Measurements from ENCODE around the gene S100B. TPM values are rescaled to one million over a fixed set of nuclear protein-coding genes. Genes with fewer than 3 reads are reported as not detected.

The S100B gene
- total and polyA plus RNA-seq, 2 of the 13 experiments (the other 11 are each of a cell fraction or from before 2014, with no cell fraction given) = not detected

DNA sequence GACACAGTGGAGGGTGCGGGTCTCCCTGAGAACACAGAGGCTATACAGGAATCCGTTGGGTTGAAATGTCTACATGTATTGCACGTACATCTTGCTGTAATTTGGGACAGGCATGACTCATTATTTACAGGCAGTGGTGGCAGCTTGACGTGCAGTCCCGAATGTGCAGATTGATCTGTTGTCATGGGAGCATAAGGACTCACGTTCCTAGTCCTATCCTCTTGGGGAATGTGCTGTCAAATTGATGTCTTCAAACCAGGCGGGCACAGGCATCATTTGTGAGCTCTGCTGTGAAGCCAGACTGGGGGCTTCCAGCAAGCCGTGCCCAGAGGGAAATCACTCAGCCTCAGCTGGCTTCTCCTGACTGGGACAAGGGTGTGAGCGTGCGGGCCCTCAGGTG is 40.5 kb downstream of the S100B start:
- H3K9ac ChIP-seq (ENCODE audit: insufficient read depth, low read depth, low read length) = no peak overlapping the region
- H3K9me3 ChIP-seq (ENCODE audit: low read length) = no peaks in the 10 kb centered on the region
- 100% methylated on average over 1 of the region's 10 CpGs for WGBS (ENCODE audit: low lambda C conversion rate)
- no peak overlapping the region for H3K27ac ChIP-seq (ENCODE audit: extremely low read length, insufficient read depth, low read length)
- TF ChIP-seq ZNF432 (CRISPR knock-in tag; IDR thresholded peaks at IDR 0.05; ENCODE audit: borderline replicate concordance) = no peak
- TF ChIP-seq FOSL2 (CRISPR knock-in tag; IDR thresholded peaks at IDR 0.05) = peak; percentile 20; the same call in 1 of the 2 replicates
- no peaks in the 10 kb centered on the region for H3K79me2 ChIP-seq (ENCODE audit: insufficient read depth, low read length)
- H3K27me3 ChIP-seq (ENCODE audit: control insufficient read depth in 1 of 2, insufficient read depth in 2 of 2, low read length in 2 of 2) = no peaks in the 10 kb centered on the region
- in situ Hi-C loops (cut with HindIII; ENCODE audit: extremely low pct_ligation_motif_present, low pct_unique_long_range_greater_than_20kb) (no loop called here), intact Hi-C loops (cut with micrococcal nuclease; ENCODE audit: unreplicated experiment) (no loop called here)
- DNase-seq (ENCODE audit: low spot score) (no peak), ATAC-seq (no peak), FAIRE-seq (no peak)
- peaks cover 12% of the 10 kb centered on the region for H3K4me1 ChIP-seq (ENCODE audit: insufficient read depth, low read length)
- BruUV-seq (replicated peaks) = no TSS peak
- no peak overlapping the region for H3K4me2 ChIP-seq (ENCODE audit: low read depth, low read length)
- ChIA-PET POLR2A (no interaction called here), CTCF (ENCODE audit: low intra/inter-chr PET ratio, low total read pairs) (no interaction called here)
- H3K4me3 ChIP-seq (replicated peaks in 1 of 3; ENCODE audit: insufficient read depth in 1 of 3, low read depth in 2 of 3, low read length in 3 of 3) = no peak overlapping the region
- peaks cover 8 to 46% of the 10 kb centered on the region in 2 experiments; a peak in 4 of 5 replicates for H3K36me3 ChIP-seq (replicated peaks in 1 of 2; ENCODE audit: control insufficient read depth in 1 of 2, insufficient read depth in 2 of 2, low read length in 2 of 2)
- no peak overlapping the region for H2AFZ ChIP-seq (ENCODE audit: low read length)
- H4K20me1 ChIP-seq (ENCODE audit: insufficient read depth, low read length) = no peaks in the 10 kb centered on the region

DNA sequence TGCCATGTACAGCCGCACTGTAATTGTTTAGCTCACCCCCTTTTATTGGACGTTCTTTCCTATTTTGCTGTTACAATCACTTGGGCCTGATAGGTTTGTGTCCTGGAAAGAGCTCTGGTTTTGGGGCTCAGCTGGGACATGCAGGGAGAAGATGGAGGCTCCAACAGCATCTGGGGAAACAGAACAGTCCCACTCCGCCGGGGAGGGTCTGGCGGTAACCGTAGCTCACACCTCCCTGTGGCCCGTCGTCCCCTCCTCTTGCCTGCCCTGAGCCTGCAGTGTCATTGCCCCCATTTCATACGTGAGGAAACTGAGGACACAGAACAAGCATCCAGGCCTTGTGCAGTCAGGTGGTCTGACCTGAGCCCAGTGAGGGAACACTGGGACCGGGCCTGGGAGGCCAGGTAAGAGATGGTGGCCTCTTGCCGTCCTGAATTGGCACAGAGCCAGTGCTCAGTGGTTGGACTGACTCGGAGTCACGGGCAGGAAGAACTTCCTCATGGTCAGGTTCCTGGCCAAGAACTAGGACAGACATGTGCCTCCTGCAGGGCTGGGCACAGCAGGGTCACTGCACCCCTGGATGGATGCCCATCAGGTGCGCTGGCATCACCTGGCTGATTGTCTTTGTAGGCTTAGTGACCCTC is 41.8 kb downstream of the S100B start:
- H3K4me3 ChIP-seq (replicated peaks in 1 of 3; ENCODE audit: insufficient read depth in 1 of 3, low read depth in 2 of 3, low read length in 3 of 3) = no peak overlapping the region
- no peak for TF ChIP-seq REPIN1 (CRISPR knock-in tag; IDR thresholded peaks at IDR 0.05; ENCODE audit: borderline replicate concordance, low read depth)
- no peak for TF ChIP-seq SUZ12 (IDR thresholded peaks at IDR 0.05; ENCODE audit: low read depth, low read length)
- TF ChIP-seq MAZ (IDR thresholded peaks at IDR 0.05; ENCODE audit: borderline replicate concordance, low read depth, low read length) = no peak
- no peak for TF ChIP-seq MAZ (CRISPR knock-in tag; IDR thresholded peaks at IDR 0.05; ENCODE audit: low read depth)
- no peak for TF ChIP-seq SKI (IDR thresholded peaks at IDR 0.05; ENCODE audit: partially characterized antibody)
- no peak for TF ChIP-seq NFE2 (CRISPR knock-in tag; IDR thresholded peaks at IDR 0.05)
- TF ChIP-seq ARHGAP35 (CRISPR knock-in tag; IDR thresholded peaks at IDR 0.05; ENCODE audit: borderline replicate concordance) = no peak
- TF ChIP-seq, protein P1, sequence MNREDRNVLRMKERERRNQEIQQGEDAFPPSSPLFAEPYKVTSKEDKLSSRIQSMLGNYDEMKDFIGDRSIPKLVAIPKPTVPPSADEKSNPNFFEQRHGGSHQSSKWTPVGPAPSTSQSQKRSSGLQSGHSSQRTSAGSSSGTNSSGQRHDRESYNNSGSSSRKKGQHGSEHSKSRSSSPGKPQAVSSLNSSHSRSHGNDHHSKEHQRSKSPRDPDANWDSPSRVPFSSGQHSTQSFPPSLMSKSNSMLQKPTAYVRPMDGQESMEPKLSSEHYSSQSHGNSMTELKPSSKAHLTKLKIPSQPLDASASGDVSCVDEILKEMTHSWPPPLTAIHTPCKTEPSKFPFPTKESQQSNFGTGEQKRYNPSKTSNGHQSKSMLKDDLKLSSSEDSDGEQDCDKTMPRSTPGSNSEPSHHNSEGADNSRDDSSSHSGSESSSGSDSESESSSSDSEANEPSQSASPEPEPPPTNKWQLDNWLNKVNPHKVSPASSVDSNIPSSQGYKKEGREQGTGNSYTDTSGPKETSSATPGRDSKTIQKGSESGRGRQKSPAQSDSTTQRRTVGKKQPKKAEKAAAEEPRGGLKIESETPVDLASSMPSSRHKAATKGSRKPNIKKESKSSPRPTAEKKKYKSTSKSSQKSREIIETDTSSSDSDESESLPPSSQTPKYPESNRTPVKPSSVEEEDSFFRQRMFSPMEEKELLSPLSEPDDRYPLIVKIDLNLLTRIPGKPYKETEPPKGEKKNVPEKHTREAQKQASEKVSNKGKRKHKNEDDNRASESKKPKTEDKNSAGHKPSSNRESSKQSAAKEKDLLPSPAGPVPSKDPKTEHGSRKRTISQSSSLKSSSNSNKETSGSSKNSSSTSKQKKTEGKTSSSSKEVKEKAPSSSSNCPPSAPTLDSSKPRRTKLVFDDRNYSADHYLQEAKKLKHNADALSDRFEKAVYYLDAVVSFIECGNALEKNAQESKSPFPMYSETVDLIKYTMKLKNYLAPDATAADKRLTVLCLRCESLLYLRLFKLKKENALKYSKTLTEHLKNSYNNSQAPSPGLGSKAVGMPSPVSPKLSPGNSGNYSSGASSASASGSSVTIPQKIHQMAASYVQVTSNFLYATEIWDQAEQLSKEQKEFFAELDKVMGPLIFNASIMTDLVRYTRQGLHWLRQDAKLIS (CRISPR knock-in tag; IDR thresholded peaks at IDR 0.05) = no peak
- no peak for TF ChIP-seq ZMYM4 (CRISPR knock-in tag; IDR thresholded peaks at IDR 0.05)
- TF ChIP-seq, protein P2, sequence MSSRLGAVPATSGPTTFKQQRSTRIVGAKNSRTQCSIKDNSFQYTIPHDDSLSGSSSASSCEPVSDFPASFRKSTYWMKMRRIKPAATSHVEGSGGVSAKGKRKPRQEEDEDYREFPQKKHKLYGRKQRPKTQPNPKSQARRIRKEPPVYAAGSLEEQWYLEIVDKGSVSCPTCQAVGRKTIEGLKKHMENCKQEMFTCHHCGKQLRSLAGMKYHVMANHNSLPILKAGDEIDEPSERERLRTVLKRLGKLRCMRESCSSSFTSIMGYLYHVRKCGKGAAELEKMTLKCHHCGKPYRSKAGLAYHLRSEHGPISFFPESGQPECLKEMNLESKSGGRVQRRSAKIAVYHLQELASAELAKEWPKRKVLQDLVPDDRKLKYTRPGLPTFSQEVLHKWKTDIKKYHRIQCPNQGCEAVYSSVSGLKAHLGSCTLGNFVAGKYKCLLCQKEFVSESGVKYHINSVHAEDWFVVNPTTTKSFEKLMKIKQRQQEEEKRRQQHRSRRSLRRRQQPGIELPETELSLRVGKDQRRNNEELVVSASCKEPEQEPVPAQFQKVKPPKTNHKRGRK (CRISPR knock-in tag; IDR thresholded peaks at IDR 0.05) = no peak
- TF ChIP-seq ZNF143 (CRISPR knock-in tag; IDR thresholded peaks at IDR 0.05) = no peak
- TF ChIP-seq HES4 (CRISPR knock-in tag; IDR thresholded peaks at IDR 0.05; ENCODE audit: borderline replicate concordance) = no peak

More for the DNA sequence above, 41.8 kb downstream of the S100B start:
- Histone ChIP-seq H3K9ac (ENCODE audit: insufficient read depth, low read depth, low read length) (no peak overlapping the region), H3K4me1 (ENCODE audit: insufficient read depth, low read length) (peaks cover 17% of the 10 kb centered on the region), H3K27me3 (ENCODE audit: control insufficient read depth in 1 of 2, insufficient read depth in 2 of 2, low read length in 2 of 2) (no peaks in the 10 kb centered on the region), H3K9me3 (ENCODE audit: low read length) (no peaks in the 10 kb centered on the region), H3K4me2 (ENCODE audit: low read depth, low read length) (no peak overlapping the region), H3K36me3 (replicated peaks in 1 of 2; ENCODE audit: control insufficient read depth in 1 of 2, insufficient read depth in 2 of 2, low read length in 2 of 2) (peaks cover 8 to 46% of the 10 kb centered on the region in 2 experiments; a peak in 4 of 5 replicates), H3K27ac (ENCODE audit: extremely low read length, insufficient read depth, low read length) (no peak overlapping the region), H2AFZ (ENCODE audit: low read length) (no peak overlapping the region), H3K79me2 (ENCODE audit: insufficient read depth, low read length) (no peaks in the 10 kb centered on the region), H4K20me1 (ENCODE audit: insufficient read depth, low read length) (no peaks in the 10 kb centered on the region)
- in situ Hi-C loops (cut with HindIII; ENCODE audit: extremely low pct_ligation_motif_present, low pct_unique_long_range_greater_than_20kb) (no loop called here), intact Hi-C loops (cut with micrococcal nuclease; ENCODE audit: unreplicated experiment) (no loop called here)
- ChIA-PET POLR2A (no interaction called here), CTCF (ENCODE audit: low intra/inter-chr PET ratio, low total read pairs) (no interaction called here)
- DNase-seq (ENCODE audit: low spot score) (no peak), FAIRE-seq (no peak), ATAC-seq (no peak)
- WGBS (ENCODE audit: low lambda C conversion rate) = 97% methylated on average over 14 of the region's 14 CpGs
- BruUV-seq (replicated peaks) = no TSS peak

Data from HepG2 (cell line).